COLO668 (cell line): ENCODE measurements around the gene FKBP8.

ENCODE experiments used
- DNase-seq: peaks from one replicate; lab custom pipeline; 2025; ENCODE audit not compliant: unreplicated experiment; lab: John Stamatoyannopoulos, UW

The FKBP8 gene

GRCh38 chr19:18487576-18488402 lies 55.6 kb downstream of the FKBP8 start:
- DNase-seq: no peak

GRCh38 chr19:18486746-18487145 lies 56.6 kb downstream of the FKBP8 start:
- no peak for DNase-seq

DNA sequence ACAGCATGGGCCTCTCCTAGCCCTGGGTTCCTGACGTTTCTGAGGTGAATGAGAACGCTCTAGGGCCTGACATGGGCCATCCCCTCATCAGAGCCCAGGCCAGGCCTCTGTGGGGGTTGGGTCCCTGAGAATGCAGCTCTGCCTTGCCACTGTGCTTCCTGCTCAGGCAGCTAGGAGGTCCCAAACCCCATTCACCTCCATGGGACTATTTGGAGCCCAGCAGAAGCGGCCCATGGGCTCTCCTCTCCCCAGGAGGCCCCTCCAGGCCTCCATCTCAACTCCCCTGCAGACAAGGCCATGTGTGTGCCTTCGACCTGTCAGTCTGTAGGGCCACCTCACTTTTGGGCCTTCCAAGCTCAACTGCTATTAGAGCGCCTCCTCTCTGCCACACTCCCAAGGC lies 58.4 kb downstream of the FKBP8 start:
- no peak for DNase-seq

GRCh38 chr19:18483119-18483890 lies 60.1 kb downstream of the FKBP8 start:
- peak; percentile 46 for DNase-seq
